CD4-positive, alpha-beta T cell treated with Interleukin-6 at 100 ng/mL for 8 hours (primary cell): Measurements from ENCODE around the gene PEMT.

ENCODE experiments used
- DNase-seq: peaks from one replicate; pipeline ENCODE4 v3.0.0-alpha.2; 2020; ENCODE audit warnings: mixed read lengths, low spot score

PEMT gene

DNA sequence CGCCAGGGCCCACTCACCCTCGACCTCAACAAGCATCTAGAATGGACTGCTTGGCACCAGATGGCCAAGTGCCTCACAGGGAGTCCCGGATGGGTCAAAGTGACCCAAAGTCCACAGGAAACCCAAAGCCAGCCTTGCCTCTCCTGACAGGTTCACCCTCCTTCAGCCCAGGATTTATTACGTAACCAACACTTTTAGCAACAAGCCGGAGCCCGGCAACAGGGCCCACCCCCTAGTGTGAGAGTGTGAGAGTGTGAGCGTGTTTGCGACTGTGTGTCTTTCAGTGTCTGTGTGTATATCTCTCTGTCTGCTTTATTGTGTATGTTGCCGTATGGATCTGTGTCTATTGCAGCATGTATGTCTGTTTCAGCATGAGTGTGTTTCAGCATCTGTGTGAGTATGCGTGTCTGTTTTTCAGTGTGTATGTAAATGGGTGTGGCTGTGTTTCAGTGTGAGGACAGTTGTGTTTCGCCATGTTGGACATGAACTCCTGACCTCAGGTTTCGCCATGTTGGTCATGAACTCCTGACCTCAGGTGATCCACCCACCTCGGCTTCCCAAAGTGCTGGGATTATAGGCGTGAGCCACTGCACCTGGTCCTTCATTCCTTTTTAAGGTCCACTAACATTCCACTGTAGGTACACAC lies 13.7 kb upstream of the PEMT start:
- no peak for DNase-seq

GRCh38 chr17:17603895-17604225 lies 12.4 kb upstream of the PEMT start:
- no peak for DNase-seq

DNA sequence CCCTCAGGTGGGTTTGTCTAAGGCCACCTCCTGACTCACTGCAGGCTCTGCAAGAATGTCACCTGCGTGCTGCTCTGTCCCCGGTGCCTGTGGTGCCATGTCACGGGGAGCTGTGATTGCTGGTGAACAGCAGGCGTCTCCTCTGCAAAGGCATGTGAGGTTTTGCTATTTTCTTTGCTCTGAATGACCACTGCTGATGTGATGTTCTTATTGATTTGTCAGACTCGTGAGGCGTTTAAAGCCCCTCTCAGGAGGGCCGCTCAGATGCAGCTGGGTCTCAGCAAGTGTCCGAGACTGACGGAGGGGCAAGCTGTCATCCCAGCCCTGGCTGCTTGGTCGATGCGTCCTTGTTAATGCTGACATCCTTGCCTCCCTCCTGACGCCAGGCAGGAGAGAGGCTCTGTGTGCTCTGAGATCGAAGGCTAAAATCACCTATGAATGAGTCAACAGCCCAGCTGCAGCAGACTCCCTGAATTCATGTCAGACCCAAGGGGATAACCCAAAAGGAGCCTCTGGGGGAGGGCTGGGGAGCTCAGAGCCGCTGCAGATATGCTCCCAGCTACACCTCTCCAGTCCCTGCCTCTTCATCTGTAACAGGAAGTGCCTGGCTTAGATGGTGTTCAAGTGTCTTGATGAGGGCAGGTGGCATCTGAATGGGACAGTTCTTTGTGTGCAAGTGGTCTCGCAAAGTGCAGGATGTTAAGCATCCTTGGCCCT lies 11.8 kb upstream of the PEMT start:
- DNase-seq, result no peak

- DNase-seq, result no peak
These were observed 8.5 kb upstream of the PEMT start for GRCh38 chr17:17599965-17600364.

- DNase-seq, result no peak
These were observed 6.5 kb upstream of the PEMT start for GRCh38 chr17:17598003-17598402.

DNA sequence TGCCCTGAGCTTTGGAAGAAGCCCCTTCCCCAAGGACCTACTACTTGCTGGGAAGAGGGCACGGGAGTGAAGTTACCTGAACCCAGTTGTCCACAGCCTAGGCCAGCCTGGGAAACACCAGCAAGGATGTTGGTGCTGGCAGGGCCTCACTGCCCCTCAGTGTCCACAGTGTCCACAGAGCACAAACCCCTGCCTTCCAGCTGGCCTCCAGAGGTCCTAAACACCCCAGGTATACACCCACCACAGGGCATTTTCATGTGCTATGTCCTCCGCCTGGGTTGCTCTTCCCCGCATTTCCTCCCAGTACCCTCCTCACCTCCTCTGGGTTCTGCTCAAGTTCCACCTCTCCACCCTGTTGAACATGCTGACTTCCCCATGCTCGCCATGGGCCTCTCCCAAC lies 4.2 kb upstream of the PEMT start:
- DNase-seq, result no peak

GRCh38 chr17:17593222-17593620 lies 1.7 kb upstream of the PEMT start:
- no peak for DNase-seq

DNA sequence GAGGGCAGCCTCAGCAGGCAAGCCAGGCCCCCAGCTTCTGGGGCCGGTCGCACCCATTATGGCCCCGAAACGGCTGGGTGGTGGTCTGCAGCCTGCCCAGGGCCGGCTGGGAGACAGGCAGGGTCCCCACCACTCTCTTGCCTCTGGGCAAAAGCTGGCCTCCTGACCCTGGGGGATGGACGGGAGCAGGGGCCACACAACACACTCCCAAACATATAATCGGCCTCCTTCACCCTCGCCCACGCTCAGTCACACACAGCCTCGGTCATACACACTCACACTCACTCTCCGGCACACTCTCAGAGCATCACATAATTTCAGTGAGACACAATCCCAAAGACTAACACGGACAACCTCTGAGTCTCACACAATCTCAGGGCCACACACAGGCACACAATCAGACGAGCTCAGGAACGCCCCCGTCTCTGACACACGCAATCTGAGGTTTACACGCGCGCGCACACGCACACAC lies 589 bp downstream of the PEMT start:
- DNase-seq, result no peak

DNA sequence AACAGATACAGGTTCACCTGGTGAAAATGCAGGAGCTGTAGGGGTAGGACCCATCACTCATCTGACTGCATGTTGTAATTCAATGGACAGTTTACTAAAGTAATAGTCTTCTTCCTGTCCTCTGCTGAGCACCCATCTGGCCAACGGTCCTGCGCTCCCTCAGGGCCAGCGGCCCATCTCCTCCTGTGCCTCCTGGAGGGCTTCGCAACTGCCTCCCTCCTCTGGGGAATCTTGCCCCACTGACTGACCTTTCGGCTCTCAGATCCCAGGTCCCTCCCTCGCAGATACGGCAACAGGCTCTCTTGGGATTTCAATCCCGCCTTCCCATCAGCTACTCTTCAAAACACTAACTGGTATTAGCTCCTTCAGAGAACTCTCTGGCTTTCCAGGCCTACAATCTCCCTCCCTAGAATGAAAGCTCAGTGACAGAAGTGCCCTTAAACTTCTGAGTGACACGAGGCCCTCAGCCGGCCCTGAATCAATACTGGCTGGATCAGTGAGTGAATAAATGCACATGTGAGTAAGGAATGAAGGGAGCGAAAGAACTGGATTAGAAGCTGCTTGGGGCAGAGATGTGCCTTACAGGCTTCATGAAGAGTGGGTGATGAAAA lies 1.3 kb downstream of the PEMT start:
- no peak for DNase-seq

DNA sequence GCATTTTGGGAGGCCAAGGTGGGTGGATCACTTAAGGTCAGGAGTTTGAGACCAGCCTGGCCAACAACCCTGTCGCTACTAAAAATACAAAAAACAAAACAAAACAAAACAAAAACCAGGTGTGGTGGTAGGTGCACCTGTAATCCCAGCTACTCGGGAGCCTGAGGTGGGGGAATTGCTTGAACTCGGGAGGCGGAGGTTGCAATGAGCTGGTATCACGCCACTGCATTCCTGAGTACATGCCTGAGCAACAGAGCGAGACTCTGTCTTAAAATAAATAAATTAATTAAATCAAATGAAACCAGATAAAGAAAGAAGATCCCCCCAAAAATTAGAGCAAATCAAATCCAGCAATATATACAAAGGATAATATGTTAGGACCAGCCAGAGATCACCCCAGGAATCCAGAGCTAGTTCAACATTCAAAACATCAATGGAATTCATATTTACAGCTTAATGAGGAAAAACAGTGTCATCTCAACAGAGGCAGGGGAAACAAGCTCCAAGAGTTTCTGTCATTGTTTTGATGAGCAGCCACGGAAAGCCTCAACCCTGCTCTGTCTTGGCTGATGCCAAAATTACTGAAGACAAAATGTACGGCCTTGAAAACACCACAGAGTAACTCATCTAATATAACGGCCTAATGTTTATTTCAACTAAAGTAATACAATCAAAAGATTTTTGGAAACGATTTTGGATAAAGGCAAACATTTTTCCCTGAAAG lies 3.7 kb downstream of the PEMT start:
- DNase-seq, result no peak

DNA sequence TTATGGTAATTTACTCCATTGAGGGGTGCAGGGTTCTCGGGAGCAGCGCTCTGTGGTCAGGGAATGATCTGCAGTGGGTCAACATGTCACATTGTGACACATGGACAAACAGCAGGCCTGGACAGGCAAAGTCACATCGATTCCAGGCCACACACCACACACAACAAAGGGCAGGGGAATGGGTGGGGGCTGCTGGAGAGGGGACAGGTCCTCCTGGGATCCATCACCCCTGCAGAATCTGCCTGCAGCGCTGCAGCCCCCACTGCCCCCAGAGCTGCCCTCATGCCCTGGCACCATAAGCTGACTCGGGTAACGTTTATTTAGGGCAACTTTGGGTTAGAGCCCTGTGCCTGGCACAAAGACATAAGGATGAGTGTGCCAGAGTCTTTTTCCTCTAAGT lies 9.1 kb downstream of the PEMT start:
- DNase-seq, result no peak

DNA sequence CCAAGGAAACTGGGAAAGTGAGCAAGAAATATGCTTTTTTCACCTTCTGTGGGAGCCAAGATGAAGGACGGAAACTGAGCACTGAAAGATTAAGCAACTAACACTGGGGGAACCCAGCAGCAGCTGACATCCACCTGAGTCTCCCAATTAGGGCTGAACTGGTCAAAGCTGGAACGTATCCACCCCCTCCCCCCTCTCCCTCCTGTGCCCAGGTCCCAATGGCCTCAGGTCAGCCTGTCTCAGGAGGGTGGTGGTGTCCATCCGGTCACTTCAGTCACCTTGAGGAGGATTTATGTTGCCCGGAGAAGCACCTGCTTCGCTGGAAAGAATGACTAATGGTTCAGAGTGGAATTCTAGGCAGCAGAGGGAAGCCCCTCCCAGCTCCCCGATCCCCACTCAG lies 10.0 kb downstream of the PEMT start:
- no peak for DNase-seq

GRCh38 chr17:17580662-17581470 lies 10.6 kb downstream of the PEMT start:
- DNase-seq, result no peak

GRCh38 chr17:17579691-17580090 lies 11.8 kb downstream of the PEMT start:
- no peak for DNase-seq

GRCh38 chr17:17577373-17577772 lies 14.1 kb downstream of the PEMT start:
- DNase-seq, result no peak

DNA sequence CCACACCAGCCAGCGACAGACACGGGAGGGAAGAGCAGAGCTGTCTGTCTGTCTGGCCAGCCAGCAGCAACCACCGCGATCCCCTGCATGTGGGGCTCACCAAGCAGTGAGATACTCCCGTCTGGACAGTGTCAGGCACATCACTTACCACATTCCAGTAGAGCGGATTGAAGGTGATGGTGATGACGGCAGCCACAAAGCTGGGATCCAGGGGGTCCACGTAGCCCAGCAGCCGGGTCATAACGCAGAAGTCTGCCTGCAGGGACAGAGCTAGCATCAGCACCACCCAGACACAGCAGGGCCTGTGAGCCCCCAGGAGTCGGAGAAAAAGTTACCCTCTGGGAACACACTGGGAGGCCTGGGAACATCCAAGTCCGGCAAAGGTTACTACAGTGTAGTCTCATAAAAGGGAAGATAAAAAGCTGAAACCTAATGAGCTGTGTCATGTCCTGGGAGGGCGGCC lies 14.7 kb downstream of the PEMT start:
- DNase-seq, result no peak

DNA sequence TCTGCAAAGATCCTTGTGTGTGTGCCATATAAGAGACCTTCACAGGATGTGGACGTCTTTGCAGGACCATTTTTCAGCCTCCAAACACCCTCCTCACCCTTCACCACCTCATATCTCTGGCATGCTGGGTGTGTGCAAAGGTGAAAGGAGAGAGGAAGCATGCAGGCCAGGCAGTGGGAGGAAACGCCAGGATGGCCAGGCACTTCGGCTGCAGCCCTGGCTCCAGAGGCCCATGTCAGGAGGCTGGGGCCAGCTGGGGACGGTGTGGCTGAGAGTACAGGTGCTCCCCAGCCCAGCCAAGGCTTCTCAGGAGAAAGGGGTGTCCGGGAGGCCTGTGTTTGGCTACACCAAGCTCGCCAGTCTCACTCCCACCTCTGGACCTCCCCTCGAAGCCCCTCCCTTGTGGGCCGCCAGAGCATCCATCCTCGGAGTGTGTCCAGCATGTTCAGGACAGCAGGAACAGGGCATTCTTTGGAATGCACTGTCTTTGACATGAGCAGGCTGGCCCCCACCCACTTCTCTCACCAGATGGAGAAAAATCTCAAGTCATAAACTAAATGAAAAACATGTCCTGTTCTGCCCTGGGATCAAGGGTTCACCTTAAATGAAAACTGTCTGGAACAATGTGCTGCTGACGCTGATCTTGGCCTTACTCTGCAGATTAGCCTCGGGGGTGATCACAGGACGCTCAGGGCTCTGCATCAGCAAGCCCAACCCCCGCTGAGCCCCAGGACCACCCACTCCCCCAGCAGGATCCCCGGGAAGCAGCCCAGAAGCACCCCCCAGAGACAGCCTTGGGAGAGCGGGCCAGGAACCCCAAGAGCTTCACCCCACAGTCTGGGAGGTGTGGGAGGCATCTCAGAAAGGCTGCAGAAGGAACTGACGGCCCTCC lies 15.9 kb downstream of the PEMT start:
- DNase-seq, result no peak

DNA sequence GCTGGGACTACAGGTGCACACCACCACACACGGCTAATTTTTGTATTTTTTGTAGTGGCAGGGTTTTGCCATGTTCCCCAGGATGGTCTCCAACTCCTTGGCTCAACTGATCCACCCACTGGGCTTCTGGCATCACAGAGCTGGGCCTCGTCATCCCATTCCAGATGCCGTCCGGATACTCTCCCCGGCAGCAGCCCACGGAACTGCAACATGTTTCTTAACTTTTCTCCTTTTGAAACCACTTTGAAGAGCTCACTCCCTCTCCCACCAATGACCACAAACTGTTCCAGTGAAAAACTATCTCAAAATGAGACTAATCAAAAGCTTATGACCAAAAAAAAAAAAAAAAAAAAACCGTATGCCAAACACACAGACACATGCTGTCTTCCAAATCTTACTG lies 17.6 kb downstream of the PEMT start:
- no peak for DNase-seq

DNA sequence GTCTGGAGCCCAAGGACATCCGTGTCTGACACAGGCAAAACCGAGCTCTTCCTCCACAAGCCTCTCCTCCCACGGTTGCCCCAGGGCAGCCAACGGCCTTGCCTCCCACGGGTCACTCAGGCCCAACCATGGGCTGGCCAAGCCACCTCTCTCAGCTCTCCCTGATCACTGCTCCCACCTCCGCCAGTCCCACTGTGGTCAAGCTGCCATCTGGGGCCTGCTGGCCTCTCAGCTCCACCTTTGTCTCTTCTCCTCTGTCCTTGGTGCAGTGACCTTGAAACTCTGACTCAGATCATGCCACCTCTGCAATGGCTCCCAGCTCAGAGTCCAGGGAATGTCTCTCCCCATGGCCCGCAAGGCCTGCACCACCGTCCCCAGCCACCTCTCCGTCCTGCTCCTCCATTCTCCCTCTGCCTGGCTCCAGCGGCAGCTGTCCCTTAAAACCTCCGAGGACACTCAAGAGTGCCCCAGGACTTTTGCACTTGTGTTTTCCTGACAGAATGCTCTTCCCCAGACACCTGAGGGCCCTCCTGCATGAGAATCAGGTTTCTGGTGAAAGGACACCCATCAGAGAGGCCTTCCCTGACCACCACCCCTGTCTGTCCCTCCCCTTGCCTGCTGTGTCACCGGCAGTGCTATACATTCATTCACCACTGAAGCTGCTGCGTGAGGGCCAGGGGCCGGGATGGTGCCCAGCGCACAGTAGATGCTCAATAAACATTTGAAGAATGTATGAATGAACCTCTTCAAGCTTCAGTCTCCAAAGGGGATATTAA lies 19.3 kb downstream of the PEMT start:
- no peak for DNase-seq
